ENCODE data around the gene NAA15. TPM values are rescaled to one million over a fixed set of nuclear protein-coding genes. Genes with fewer than 3 reads are reported as not detected.
"Not testable (repeated sequence)": the region's sequence is repeated elsewhere in the genome, so short reads cannot be mapped to it uniquely, and the experiment has no call there.

NAA15 gene
- total RNA-seq, 1 donor from 2014 or later, result 86.7 TPM

DNA sequence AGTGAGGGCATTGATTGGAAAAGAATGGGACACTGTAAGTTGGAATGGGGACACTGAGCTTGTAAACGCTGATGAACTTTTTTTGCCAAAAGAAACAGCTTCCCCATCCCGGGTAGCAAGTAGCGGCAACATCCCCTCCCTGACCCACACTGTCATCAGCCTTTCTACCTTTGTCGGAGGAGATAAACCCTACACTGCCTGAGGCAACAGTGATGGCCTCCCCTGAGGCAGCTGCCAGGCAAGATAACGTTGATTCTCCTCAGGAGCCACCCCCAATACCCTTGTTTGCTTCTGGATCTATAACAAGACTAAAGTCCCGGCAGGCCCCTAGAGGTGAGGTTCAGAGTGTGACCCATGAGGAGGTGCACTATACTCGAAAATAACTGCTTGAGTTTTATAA lies 142.4 kb downstream of the NAA15 start:
- no peaks in the 10 kb centered on the region for H3K4me1 Mint-ChIP-seq (ENCODE audit: low read depth)
- intact Hi-C loops (cut with micrococcal nuclease), result no loop called here
- no peaks in the 10 kb centered on the region for H3K27me3 Mint-ChIP-seq (ENCODE audit: low read depth)
- H3K36me3 Mint-ChIP-seq (ENCODE audit: low read depth), result peaks cover 23% of the 10 kb centered on the region
- peaks cover 18% of the 10 kb centered on the region for H3K9me3 Mint-ChIP-seq
- DNase-seq (ENCODE audit: low spot score), result no peak
- H3K27ac Mint-ChIP-seq, result no peak overlapping the region
- no peak overlapping the region for H3K4me3 Mint-ChIP-seq (ENCODE audit: low read depth)

DNA sequence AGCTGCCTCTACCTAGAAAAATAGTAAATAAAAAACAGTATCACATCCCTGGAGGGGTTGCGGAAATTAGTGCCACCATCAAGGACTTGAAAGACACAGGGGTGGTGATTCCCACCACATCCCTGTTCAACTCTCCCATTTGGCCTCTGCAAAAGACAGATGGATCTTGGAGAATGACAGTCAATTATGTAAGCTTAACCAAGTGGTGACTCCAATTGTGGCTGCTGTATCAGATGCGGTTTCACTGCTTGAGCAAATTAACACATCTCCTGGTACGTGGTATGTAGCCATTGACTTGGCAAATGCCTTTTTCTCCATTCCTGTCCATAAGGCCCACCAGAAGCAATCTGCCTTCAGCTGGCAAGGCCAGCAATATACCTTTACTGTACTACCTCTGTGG lies 143.6 kb downstream of the NAA15 start:
- intact Hi-C loops (cut with micrococcal nuclease); H3K27me3 Mint-ChIP-seq (ENCODE audit: low read depth); H3K4me1 Mint-ChIP-seq (ENCODE audit: low read depth); DNase-seq (ENCODE audit: low spot score); H3K9me3 Mint-ChIP-seq; H3K27ac Mint-ChIP-seq; H3K4me3 Mint-ChIP-seq (ENCODE audit: low read depth): not testable (repeated sequence)
- H3K36me3 Mint-ChIP-seq (ENCODE audit: low read depth), result peaks cover 13% of the 10 kb centered on the region

DNA sequence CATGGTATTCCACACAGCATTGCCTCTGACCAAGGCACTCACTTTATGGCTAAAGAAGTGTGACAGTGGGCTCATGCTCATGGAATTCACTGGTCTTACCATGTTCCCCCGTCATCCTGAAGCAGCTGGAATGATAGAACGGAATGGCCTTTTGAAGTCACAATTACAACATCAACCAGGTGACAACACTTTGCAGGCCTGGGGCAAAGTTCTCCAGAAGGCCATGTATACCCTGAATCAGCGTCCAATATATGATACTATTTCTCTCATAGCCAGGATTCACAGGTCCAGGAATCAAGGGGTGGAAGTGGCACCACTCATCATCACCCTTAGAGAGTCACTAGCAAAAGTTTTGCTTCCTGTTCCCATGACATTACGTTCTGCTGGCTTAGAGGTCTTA lies 145.8 kb downstream of the NAA15 start:
- H3K4me3 Mint-ChIP-seq (ENCODE audit: low read depth); H3K9me3 Mint-ChIP-seq; DNase-seq (ENCODE audit: low spot score); intact Hi-C loops (cut with micrococcal nuclease); H3K27me3 Mint-ChIP-seq (ENCODE audit: low read depth); H3K27ac Mint-ChIP-seq; H3K4me1 Mint-ChIP-seq (ENCODE audit: low read depth); H3K36me3 Mint-ChIP-seq (ENCODE audit: low read depth): not testable (repeated sequence)

DNA sequence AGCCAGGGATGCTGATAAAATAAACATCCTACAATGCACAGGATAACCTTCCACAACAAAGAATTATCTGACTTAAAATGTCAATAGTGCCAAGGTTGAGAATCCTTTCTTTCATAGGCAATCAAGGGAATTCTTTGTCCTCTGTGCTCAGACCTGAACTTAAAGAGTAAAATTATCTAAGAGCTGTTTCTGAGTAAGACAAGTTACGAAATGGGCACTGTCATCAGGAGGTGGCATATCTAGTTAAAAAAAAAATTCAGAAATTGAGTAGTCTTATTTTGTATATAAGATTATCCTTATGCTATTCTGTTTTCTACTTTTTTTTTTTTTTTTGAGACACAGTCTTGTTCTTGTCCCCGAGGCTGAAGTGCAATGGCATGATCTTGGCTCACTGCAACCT lies 149.3 kb downstream of the NAA15 start:
- Mint-ChIP-seq H3K27ac (no peak overlapping the region), H3K4me3 (ENCODE audit: low read depth) (no peak overlapping the region), H3K36me3 (ENCODE audit: low read depth) (peaks cover 6% of the 10 kb centered on the region), H3K4me1 (ENCODE audit: low read depth) (peaks cover 28% of the 10 kb centered on the region), H3K27me3 (ENCODE audit: low read depth) (no peaks in the 10 kb centered on the region), H3K9me3 (no peaks in the 10 kb centered on the region)
- intact Hi-C loops (cut with micrococcal nuclease), result loop anchor here (5.0 to 10.0 kb wide), 5 partner anchors 368 to 1074 kb away; partner anchors contain the start of genes ELMOD2, MAML3 and NOCT
- DNase-seq (ENCODE audit: low spot score), result no peak

DNA sequence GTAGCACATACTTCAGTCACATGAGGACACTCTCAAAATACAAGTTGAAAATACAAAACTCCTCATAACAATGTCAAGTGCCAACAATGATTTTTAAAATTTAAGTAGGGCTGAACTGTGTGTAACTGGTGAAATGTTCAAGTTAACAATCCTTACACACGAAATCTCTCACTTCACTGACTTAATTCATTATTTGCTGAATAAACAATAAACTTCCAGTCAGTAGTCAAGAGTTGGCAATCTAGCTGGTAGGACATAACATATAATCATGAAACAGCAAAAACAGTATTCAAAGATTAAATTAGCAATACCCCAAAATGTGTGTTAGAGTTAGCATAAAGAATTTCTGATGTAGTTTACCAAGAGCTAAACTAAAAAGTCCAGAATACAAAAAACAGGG lies 150.7 kb downstream of the NAA15 start:
- peaks cover 6% of the 10 kb centered on the region for H3K36me3 Mint-ChIP-seq (ENCODE audit: low read depth)
- intact Hi-C loops (cut with micrococcal nuclease), result loop anchor here (2.0 to 10.0 kb wide), 8 partner anchors 35 to 1073 kb away; partner anchors contain the start of genes ELMOD2, MAML3, NAA15 and NOCT
- DNase-seq (ENCODE audit: low spot score), result no peak
- H3K9me3 Mint-ChIP-seq, result no peaks in the 10 kb centered on the region
- no peak overlapping the region for H3K27ac Mint-ChIP-seq
- peaks cover 40% of the 10 kb centered on the region for H3K4me1 Mint-ChIP-seq (ENCODE audit: low read depth)
- no peaks in the 10 kb centered on the region for H3K27me3 Mint-ChIP-seq (ENCODE audit: low read depth)
- no peak overlapping the region for H3K4me3 Mint-ChIP-seq (ENCODE audit: low read depth)

DNA sequence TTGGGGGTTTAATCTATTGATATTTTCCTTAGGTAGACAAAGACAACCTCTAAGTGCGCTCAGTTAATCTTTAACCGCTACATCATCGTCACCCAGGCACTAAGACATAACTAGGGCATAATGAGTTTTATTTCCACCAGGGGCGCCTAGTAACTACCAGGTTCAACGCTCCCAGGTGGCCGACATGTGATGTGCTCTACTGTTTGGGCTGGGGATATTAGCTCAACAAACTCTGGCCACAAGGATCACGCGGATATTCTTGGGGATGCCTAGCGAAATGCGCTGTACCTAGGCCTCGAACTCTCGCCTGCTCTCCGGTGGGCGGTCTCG lies 151.7 kb downstream of the NAA15 start:
- no peaks in the 10 kb centered on the region for H3K27me3 Mint-ChIP-seq (ENCODE audit: low read depth)
- H3K9me3 Mint-ChIP-seq, result no peaks in the 10 kb centered on the region
- no peak for DNase-seq (ENCODE audit: low spot score)
- H3K36me3 Mint-ChIP-seq (ENCODE audit: low read depth), result peaks cover 6% of the 10 kb centered on the region
- peak overlapping the region; percentile 99 for H3K27ac Mint-ChIP-seq
- peaks cover 46% of the 10 kb centered on the region for H3K4me1 Mint-ChIP-seq (ENCODE audit: low read depth)
- intact Hi-C loops (cut with micrococcal nuclease), result loop anchor here (1.0 to 10.0 kb wide), 11 partner anchors 36 to 1072 kb away; partner anchors contain the start of genes ELMOD2, MAML3, NAA15 and NOCT
- H3K4me3 Mint-ChIP-seq (ENCODE audit: low read depth), result peak overlapping the region; percentile 90

DNA sequence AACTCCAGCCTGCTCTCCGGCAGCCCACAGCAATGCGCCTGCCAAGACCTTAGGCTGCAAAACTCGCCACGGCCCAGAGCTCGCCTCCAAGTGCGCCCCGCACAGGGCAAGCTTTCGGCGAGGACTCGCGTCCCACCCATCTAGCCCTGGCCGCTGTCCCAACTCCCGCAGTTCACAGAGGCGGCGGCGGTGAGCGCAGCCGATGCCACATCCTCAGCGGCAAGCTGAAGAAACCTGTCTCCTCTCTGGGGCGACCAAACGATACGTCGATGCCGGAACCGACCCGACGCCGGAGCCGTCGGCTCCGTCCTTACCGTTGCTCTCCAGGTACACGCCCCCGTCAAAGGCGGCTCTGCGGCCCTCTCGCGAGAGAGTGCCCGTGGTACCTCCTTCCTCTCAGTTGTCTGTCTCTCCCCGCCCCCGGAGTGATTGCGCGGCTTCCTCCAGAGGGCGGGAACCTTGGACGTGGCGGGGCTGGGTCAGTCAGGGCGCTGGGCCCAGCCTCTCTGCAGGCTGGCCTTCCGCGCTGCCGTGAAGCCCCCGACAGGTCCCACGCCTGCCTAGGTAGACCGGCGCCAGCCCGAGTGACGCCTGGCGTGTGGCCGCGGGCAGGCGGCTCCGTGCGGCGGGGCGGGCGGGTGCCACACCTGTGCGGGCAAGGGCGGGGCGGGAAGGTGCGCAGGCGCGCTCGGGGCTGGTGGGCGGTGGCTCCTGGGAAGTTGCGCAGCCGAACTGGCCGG lies 152.2 kb downstream of the NAA15 start:
- intact Hi-C loops (cut with micrococcal nuclease), result loop anchor here (1.0 to 10.0 kb wide), 12 partner anchors 37 to 1071 kb away; partner anchors contain the start of genes ELMOD2, MAML3, NAA15 and NOCT
- Mint-ChIP-seq H3K27ac (peak overlapping the region; percentile 99), H3K27me3 (ENCODE audit: low read depth) (no peaks in the 10 kb centered on the region), H3K4me3 (ENCODE audit: low read depth) (peak overlapping the region; percentile 90), H3K9me3 (no peaks in the 10 kb centered on the region), H3K4me1 (ENCODE audit: low read depth) (peaks cover 52% of the 10 kb centered on the region), H3K36me3 (ENCODE audit: low read depth) (peaks cover 9% of the 10 kb centered on the region)
- DNase-seq (ENCODE audit: low spot score), result peak; percentile 96

DNA sequence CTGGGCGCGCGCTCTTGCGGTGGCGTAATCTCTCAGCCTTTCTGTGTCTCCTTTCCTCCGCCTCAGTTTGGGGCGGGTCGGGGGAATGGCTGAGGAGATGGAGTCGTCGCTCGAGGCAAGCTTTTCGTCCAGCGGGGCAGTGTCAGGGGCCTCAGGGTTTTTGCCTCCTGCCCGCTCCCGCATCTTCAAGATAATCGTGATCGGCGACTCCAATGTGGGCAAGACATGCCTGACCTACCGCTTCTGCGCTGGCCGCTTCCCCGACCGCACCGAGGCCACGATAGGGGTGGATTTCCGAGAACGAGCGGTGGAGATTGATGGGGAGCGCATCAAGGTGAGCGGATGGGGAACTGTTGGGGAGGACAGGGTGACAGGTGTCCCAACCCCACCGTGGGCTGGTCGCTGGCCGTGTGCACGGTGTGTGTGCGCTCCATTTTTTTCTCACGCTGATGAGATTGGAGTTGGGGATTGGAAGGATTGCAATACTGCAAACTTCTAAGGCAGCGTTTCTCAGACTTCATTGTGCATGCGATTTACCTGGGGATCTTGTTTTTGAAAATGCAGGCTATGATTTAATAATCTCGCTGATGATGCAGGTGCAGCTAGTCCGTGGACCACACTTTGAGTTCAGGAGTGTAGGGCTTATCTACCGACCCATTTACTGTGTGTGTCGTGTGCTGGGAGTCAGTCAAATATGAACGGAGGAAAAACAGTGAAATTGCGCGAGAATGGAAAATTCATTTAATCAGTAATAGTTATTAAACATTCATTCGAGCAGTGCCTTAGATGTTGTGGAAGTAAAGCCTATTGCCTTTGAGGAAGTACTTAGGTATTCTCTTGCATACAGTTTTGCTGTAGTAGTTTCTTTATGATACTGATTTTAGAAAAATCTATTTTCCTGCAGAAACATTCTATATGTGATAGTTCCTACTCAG lies 153.1 kb downstream of the NAA15 start, which contains the start of gene RAB33B:
Gene RAB33B (plus strand): TSS at position 11 of the 935 bp plus-strand sequence. CDS start 75 bp downstream, at position 86.
- Mint-ChIP-seq H3K4me1 (ENCODE audit: low read depth) (peaks cover 60% of the 10 kb centered on the region), H3K36me3 (ENCODE audit: low read depth) (peaks cover 9% of the 10 kb centered on the region), H3K9me3 (no peaks in the 10 kb centered on the region), H3K27me3 (ENCODE audit: low read depth) (no peaks in the 10 kb centered on the region), H3K27ac (peak within 1 kb of the TSS; percentile 99), H3K4me3 (ENCODE audit: low read depth) (peak within 1 kb of the TSS; percentile 90)
- intact Hi-C loops (cut with micrococcal nuclease), result loop anchor here (2.0 to 10.0 kb wide), 6 partner anchors 212 to 1070 kb away; partner anchors contain the start of genes ELMOD2, MAML3 and NOCT
- DNase-seq (ENCODE audit: low spot score), result no peak

DNA sequence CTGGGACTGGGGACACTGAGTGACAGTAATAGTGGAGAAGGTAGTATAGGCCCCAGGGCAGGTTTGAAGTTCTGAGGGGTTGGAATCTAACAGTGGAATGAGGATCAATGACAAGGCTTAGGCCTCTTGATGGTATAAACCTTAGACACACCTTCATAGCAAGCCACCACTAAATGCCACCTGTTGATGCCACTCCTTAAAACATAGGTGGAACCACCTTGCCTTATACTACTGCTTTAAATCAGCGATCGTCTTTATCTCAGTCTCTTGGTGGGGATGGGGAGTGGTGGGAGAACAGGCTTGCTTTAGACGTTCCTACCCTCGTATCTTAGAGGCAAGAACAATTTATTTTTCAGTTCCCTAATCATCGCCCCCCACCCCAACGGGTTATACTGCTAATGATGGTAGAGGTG lies 153.8 kb downstream of the NAA15 start:
- Mint-ChIP-seq H3K36me3 (ENCODE audit: low read depth) (peaks cover 13% of the 10 kb centered on the region), H3K4me3 (ENCODE audit: low read depth) (peak overlapping the region; percentile 90), H3K27ac (no peak overlapping the region), H3K4me1 (ENCODE audit: low read depth) (peaks cover 64% of the 10 kb centered on the region), H3K9me3 (no peaks in the 10 kb centered on the region), H3K27me3 (ENCODE audit: low read depth) (no peaks in the 10 kb centered on the region)
- no peak for DNase-seq (ENCODE audit: low spot score)
- intact Hi-C loops (cut with micrococcal nuclease), result loop anchor here (2.0 to 10.0 kb wide), 3 partner anchors 212 to 1070 kb away; partner anchors contain the start of gene ELMOD2

DNA sequence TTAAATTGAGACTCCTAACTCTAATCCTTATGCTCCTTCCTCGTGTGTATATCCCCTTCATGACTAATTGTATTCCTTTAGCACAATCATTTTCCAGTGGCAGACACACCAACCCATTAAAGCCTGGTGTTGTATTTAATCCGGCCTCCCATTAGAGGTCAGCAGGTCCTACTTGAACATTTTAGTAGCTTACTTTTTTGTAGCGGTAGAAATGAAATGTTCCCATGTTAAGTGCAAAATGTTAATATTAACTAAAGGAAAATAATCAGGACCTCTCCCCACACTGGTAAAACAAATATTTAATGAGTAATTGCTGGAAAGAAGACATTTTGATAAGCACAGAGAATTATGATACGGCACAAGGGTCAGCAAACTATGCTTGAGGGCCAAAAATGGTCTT lies 156.0 kb downstream of the NAA15 start:
- no peak for DNase-seq (ENCODE audit: low spot score)
- H3K4me3 Mint-ChIP-seq (ENCODE audit: low read depth), result no peak overlapping the region
- peaks cover 12% of the 10 kb centered on the region for H3K36me3 Mint-ChIP-seq (ENCODE audit: low read depth)
- no peaks in the 10 kb centered on the region for H3K27me3 Mint-ChIP-seq (ENCODE audit: low read depth)
- no peaks in the 10 kb centered on the region for H3K9me3 Mint-ChIP-seq
- peaks cover 57% of the 10 kb centered on the region for H3K4me1 Mint-ChIP-seq (ENCODE audit: low read depth)
- intact Hi-C loops (cut with micrococcal nuclease), result loop anchor here (10.0 kb wide), 2 partner anchors 637 to 1067 kb away; partner anchors contain the start of gene ELMOD2
- no peak overlapping the region for H3K27ac Mint-ChIP-seq

DNA sequence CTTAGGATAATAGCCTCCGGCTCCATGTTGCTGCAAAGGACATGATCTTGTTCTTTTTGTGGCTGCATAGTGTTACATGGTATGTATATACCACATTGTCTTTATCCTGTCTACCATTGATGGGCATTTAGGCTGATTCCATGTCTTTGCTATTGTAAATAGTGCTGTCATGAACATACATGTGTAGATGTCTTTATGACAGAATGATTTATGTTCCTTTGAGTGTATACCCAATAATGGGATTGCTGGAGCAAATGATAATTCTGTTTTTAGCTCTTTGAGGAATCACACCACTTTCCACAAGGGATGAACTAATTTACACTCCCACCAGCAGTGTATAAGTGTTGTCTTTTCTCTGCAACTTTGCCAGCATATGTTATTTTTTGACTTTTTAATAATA lies 157.2 kb downstream of the NAA15 start:
- no peak for DNase-seq (ENCODE audit: low spot score)
- Mint-ChIP-seq H3K36me3 (ENCODE audit: low read depth) (peaks cover 15% of the 10 kb centered on the region), H3K4me1 (ENCODE audit: low read depth) (peaks cover 52% of the 10 kb centered on the region), H3K27me3 (ENCODE audit: low read depth) (no peaks in the 10 kb centered on the region), H3K9me3 (no peaks in the 10 kb centered on the region), H3K27ac (no peak overlapping the region), H3K4me3 (ENCODE audit: low read depth) (no peak overlapping the region)
- intact Hi-C loops (cut with micrococcal nuclease), result loop anchor here (10.0 kb wide), 2 partner anchors 636 to 1066 kb away; partner anchors contain the start of gene ELMOD2

DNA sequence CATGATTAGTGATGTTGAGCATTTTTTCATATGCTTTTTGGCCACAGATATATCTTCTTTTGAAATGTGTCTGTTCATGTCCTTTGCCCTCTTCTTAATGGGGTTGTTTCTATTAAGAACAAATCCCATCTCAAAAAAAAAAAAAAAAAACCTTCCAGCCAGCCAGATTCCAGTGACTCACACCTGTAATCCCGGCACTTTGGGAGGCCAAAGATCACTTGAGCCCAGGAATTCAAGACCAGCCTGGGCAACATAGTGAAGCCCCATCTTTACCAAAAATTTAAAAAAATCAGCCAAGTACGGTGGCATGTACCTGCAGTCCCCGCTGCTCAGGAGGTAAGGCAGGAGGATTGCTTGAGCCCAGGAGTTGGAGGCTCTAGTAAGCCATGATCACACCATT lies 157.7 kb downstream of the NAA15 start:
- Mint-ChIP-seq H3K27me3 (ENCODE audit: low read depth) (no peaks in the 10 kb centered on the region), H3K9me3 (peaks cover 1% of the 10 kb centered on the region), H3K36me3 (ENCODE audit: low read depth) (peaks cover 20% of the 10 kb centered on the region), H3K4me1 (ENCODE audit: low read depth) (peaks cover 52% of the 10 kb centered on the region), H3K27ac (no peak overlapping the region), H3K4me3 (ENCODE audit: low read depth) (no peak overlapping the region)
- intact Hi-C loops (cut with micrococcal nuclease), result loop anchor here (10.0 kb wide), 2 partner anchors 636 to 1066 kb away; partner anchors contain the start of gene ELMOD2
- DNase-seq (ENCODE audit: low spot score), result no peak
